ENCODE data around the gene PFDN2.

Gene PFDN2

GRCh38 chr1:161099090-161099802 lies 18.6 kb downstream of the PFDN2 start:
- DNase-seq (ENCODE audit: low read depth in 2 of 2): no peak

- peak; percentile 47 to 65 for DNase-seq (ENCODE audit: low read depth in 2 of 2)
Measured at GRCh38 chr1:161098210-161099068, 19.4 kb downstream of the PFDN2 start, which contains the start of gene KLHDC9. Gene KLHDC9 (plus strand): TSS chr1:161098361. CDS start chr1:161098536, 175 bp downstream.

- DNase-seq (ENCODE audit: low read depth in 2 of 2): no peak
Measured at GRCh38 chr1:161096530-161096929, 21.3 kb downstream of the PFDN2 start.

- DNase-seq (ENCODE audit: low read depth in 2 of 2): no peak
Measured at GRCh38 chr1:161096015-161096414, 21.8 kb downstream of the PFDN2 start.

GRCh38 chr1:161095230-161095629 lies 22.6 kb downstream of the PFDN2 start:
- DNase-seq (ENCODE audit: low read depth in 2 of 2): no peak

GRCh38 chr1:161094481-161094880 lies 23.4 kb downstream of the PFDN2 start:
- no peak for DNase-seq (ENCODE audit: low read depth in 2 of 2)

GRCh38 chr1:161092621-161093028 lies 25.2 kb downstream of the PFDN2 start:
- DNase-seq (ENCODE audit: low read depth in 2 of 2): peak in 1 of 2 donors; percentile 37

GRCh38 chr1:161091796-161092507 lies 25.9 kb downstream of the PFDN2 start:
- DNase-seq (ENCODE audit: low read depth in 2 of 2): no peak

GRCh38 chr1:161091093-161091492 lies 26.7 kb downstream of the PFDN2 start:
- no peak for DNase-seq (ENCODE audit: low read depth in 2 of 2)

- no peak for DNase-seq (ENCODE audit: low read depth in 2 of 2)
Measured at GRCh38 chr1:161090617-161091016, 27.2 kb downstream of the PFDN2 start.

GRCh38 chr1:161089938-161090337 lies 27.9 kb downstream of the PFDN2 start:
- no peak for DNase-seq (ENCODE audit: low read depth in 2 of 2)

GRCh38 chr1:161089251-161089924 lies 28.4 kb downstream of the PFDN2 start, which contains the start of gene NECTIN4:
Gene NECTIN4 (minus strand): TSS chr1:161089558. CDS start chr1:161089296, 262 bp downstream.
- DNase-seq (ENCODE audit: low read depth in 2 of 2): no peak

GRCh38 chr1:161088587-161089110 lies 29.2 kb downstream of the PFDN2 start:
- no peak for DNase-seq (ENCODE audit: low read depth in 2 of 2)

- DNase-seq (ENCODE audit: low read depth in 2 of 2): no peak
Measured at GRCh38 chr1:161086457-161086856, 31.4 kb downstream of the PFDN2 start.

GRCh38 chr1:161085165-161085564 lies 32.7 kb downstream of the PFDN2 start:
- no peak for DNase-seq (ENCODE audit: low read depth in 2 of 2)

GRCh38 chr1:161084597-161084988 lies 33.2 kb downstream of the PFDN2 start:
- DNase-seq (ENCODE audit: low read depth in 2 of 2): no peak

GRCh38 chr1:161083748-161084596 lies 33.9 kb downstream of the PFDN2 start:
- DNase-seq (ENCODE audit: low read depth in 2 of 2): no peak

- no peak for DNase-seq (ENCODE audit: low read depth in 2 of 2)
Measured at GRCh38 chr1:161082996-161083747, 34.7 kb downstream of the PFDN2 start.

- DNase-seq (ENCODE audit: low read depth in 2 of 2): no peak
Measured at GRCh38 chr1:161082483-161082882, 35.4 kb downstream of the PFDN2 start.

- DNase-seq (ENCODE audit: low read depth in 2 of 2): no peak
Measured at GRCh38 chr1:161081519-161081918, 36.3 kb downstream of the PFDN2 start.

Measured in stimulated activated CD4-positive, alpha-beta T cell treated with anti-CD3 and anti-CD28 coated beads, Interleukin-4, amount 100 ng/mL, for 48 hours (primary cell).